PC-9 (cell line): ENCODE measurements around the gene ITGB5. TPM values are rescaled to one million over a fixed set of nuclear protein-coding genes. Genes with fewer than 3 reads are reported as not detected.

ENCODE experiments used
- BruUV-seq: library from RNA; stranded (reverse); fragments of 400-500 nt; replicated peaks from 2 replicates; lab custom pipeline; 2021; lab: Mats Ljungman, UMichigan
- CTCF ChIA-PET: fragments of 300-600 bp; sonication (Branson Sonifier 250); formaldehyde crosslinking; loops from one replicate; lab custom pipeline; 2022; ENCODE audit warnings: antibody characterized with exemption; lab: Charles Lee
- POLR2A ChIA-PET: fragments of 300-600 bp; sonication (Branson Sonifier 250); formaldehyde crosslinking; loops from one replicate; lab custom pipeline; 2022; ENCODE audit warnings: antibody characterized with exemption; ENCODE audit not compliant: unreplicated experiment; lab: Charles Lee
- DNase-seq, 2 experiments: peaks; one replicate each; pipeline versions ENCODE4 v3.0.0 to v3.0.0-alpha.2; 2015 to 2022; ENCODE audit warnings: mixed read lengths in 1 of 2
- H2AFZ ChIP-seq: fragments of 200-600 bp; sonication (generic); 2 replicates; pipeline ENCODE4 v1.8.1; 2017; ENCODE audit warnings: antibody characterized with exemption
- H3F3A ChIP-seq: fragments of 200-600 bp; sonication (generic); 2 replicates; pipeline ENCODE4 v1.8.1; 2017; ENCODE audit warnings: antibody characterized with exemption, mild to moderate bottlenecking, low read depth; ENCODE audit not compliant: insufficient read depth
- H3K27ac ChIP-seq: fragments of 200-600 bp; sonication (generic); 2 replicates; pipeline ENCODE4 v1.6.1; 2016; ENCODE audit warnings: mixed run types
- H3K27me3 ChIP-seq: fragments of 200-600 bp; sonication (generic); 2 replicates; pipeline ENCODE4 v1.6.1; 2016; ENCODE audit warnings: low read depth, mixed run types; ENCODE audit not compliant: insufficient read depth
- H3K36me3 ChIP-seq: fragments of 200-600 bp; sonication (generic); 2 replicates; pipeline ENCODE4 v1.6.1; 2016; ENCODE audit warnings: low read depth, mixed run types
- H3K4me1 ChIP-seq: fragments of 200-600 bp; sonication (generic); replicated peaks from 2 replicates; pipeline ENCODE4 v1.6.1; 2016; ENCODE audit warnings: mixed run types; ENCODE audit not compliant: insufficient read depth
- H3K4me2 ChIP-seq: fragments of 200-600 bp; sonication (generic); 2 replicates; pipeline ENCODE4 v1.6.1; 2017; ENCODE audit warnings: mixed run types
- H3K4me3 ChIP-seq: fragments of 200-600 bp; sonication (generic); 2 replicates; pipeline ENCODE4 v1.6.1; 2016; ENCODE audit warnings: mixed run types
- H3K79me2 ChIP-seq: fragments of 200-600 bp; sonication (generic); 2 replicates; pipeline ENCODE4 v1.6.1; 2017; ENCODE audit warnings: low read depth, mixed run types
- H3K9me2 ChIP-seq: fragments of 200-600 bp; sonication (generic); 2 replicates; pipeline ENCODE4 v1.8.1; 2017; ENCODE audit warnings: mild to moderate bottlenecking; ENCODE audit not compliant: insufficient read depth
- H3K9me3 ChIP-seq: fragments of 200-600 bp; sonication (generic); 2 replicates; pipeline ENCODE4 v1.8.1; 2016; ENCODE audit warnings: low read depth; ENCODE audit not compliant: insufficient read depth
- H4K20me1 ChIP-seq: fragments of 200-600 bp; sonication (generic); 2 replicates; pipeline ENCODE4 v1.8.1; 2017; ENCODE audit not compliant: insufficient read depth
- CTCF ChIP-seq: fragments of 200-600 bp; sonication (generic); conservative IDR thresholded peaks from 2 replicates; pipeline ENCODE4 v1.6.1; 2017; ENCODE audit warnings: mixed run types, antibody characterized with exemption, mild to moderate bottlenecking, moderate library complexity
- EZH2 ChIP-seq: fragments of 200-600 bp; sonication (generic); IDR thresholded peaks from 2 replicates; pipeline ENCODE4 v1.8.0; 2017; ENCODE audit warnings: antibody characterized with exemption, low read depth
- intact Hi-C: fragments of 100-400 bp; cut with micrococcal nuclease; formaldehyde crosslinking; loops from one replicate; pipeline ENCODE4 v1.10.0; 2022; ENCODE audit not compliant: unreplicated experiment
- total RNA-seq: library from RNA; stranded (reverse); gene quantifications from 2 replicates; pipeline ENCODE4 v1.2.3, GENCODE V29; 2021

Gene ITGB5
- total RNA-seq, 1 experiment from 2014 or later = 226 TPM

- H3K36me3 ChIP-seq = 0 out of 2 replicates have a peak, but pooled peaks cover 17% of the 10 kb centered on the region
- intact Hi-C loops = no loop called here
- no peaks in the 10 kb centered on the region for H3K79me2 ChIP-seq
- TF ChIP-seq CTCF (no peak), EZH2 (no peak)
- no peak overlapping the region for H2AFZ ChIP-seq
- CTCF ChIA-PET = no interaction called here
- no peaks in the 10 kb centered on the region for H3K9me3 ChIP-seq
- H4K20me1 ChIP-seq = no peaks in the 10 kb centered on the region
- H3K27ac ChIP-seq = no peak overlapping the region
- no peak for DNase-seq
- no peaks in the 10 kb centered on the region for H3K27me3 ChIP-seq
- no TSS peak for BruUV-seq
- no peak overlapping the region for H3K4me2 ChIP-seq
- H3F3A ChIP-seq = peaks cover 9% of the 10 kb centered on the region; the same call in 1 of the 2 replicates
- H3K4me1 ChIP-seq = peaks cover 18% of the 10 kb centered on the region
- H3K4me3 ChIP-seq = no peak overlapping the region
- POLR2A ChIA-PET = no interaction called here
- H3K9me2 ChIP-seq = no peaks in the 10 kb centered on the region
These were observed 90.7 kb downstream of the ITGB5 start for GRCh38 chr3:124796477-124796876.

GRCh38 chr3:124793054-124793739 is 94.0 kb downstream of the ITGB5 start:
- Histone ChIP-seq H3K4me3 (no peak overlapping the region), H3K4me1 (peaks cover 18% of the 10 kb centered on the region), H3K79me2 (no peaks in the 10 kb centered on the region), H3K27ac (peak overlapping the region; percentile 7; the same call in 1 of the 2 replicates), H4K20me1 (no peaks in the 10 kb centered on the region), H2AFZ (no peak overlapping the region), H3K27me3 (no peaks in the 10 kb centered on the region), H3K4me2 (peak overlapping the region; percentile 3; the same call in 1 of the 2 replicates), H3F3A (peaks cover 14% of the 10 kb centered on the region; the same call in 1 of the 2 replicates), H3K9me3 (no peaks in the 10 kb centered on the region), H3K9me2 (no peaks in the 10 kb centered on the region), H3K36me3 (0 out of 2 replicates have a peak, but pooled peaks cover 17% of the 10 kb centered on the region)
- intact Hi-C loops = loop anchor here (2.0 kb wide), 1 partner anchor 86 kb away; no protein-coding TSS in a partner anchor
- CTCF ChIA-PET = interaction anchor here (0.6 kb wide), 1 partner anchor 23 kb away, joined by 3 read pairs; no protein-coding TSS in a partner anchor
- no peak for TF ChIP-seq CTCF
- TF ChIP-seq EZH2 = no peak
- POLR2A ChIA-PET = interaction anchor here (0.6 kb wide), 1 partner anchor 94 kb away, joined by 4 read pairs; no protein-coding TSS in a partner anchor
- no TSS peak for BruUV-seq
- DNase-seq = peak; percentile 57 to 84

GRCh38 chr3:124792341-124793040 is 94.7 kb downstream of the ITGB5 start:
- Histone ChIP-seq H3K4me3 (no peak overlapping the region), H2AFZ (no peak overlapping the region), H3K27me3 (no peaks in the 10 kb centered on the region), H3K79me2 (no peaks in the 10 kb centered on the region), H3K4me1 (peaks cover 19% of the 10 kb centered on the region), H3F3A (peaks cover 20% of the 10 kb centered on the region), H3K9me2 (no peaks in the 10 kb centered on the region), H3K36me3 (0 out of 2 replicates have a peak, but pooled peaks cover 17% of the 10 kb centered on the region), H4K20me1 (no peaks in the 10 kb centered on the region), H3K27ac (peak overlapping the region; percentile 7; the same call in 1 of the 2 replicates), H3K9me3 (no peaks in the 10 kb centered on the region), H3K4me2 (no peak overlapping the region)
- no peak for DNase-seq
- ChIA-PET CTCF (interaction anchor here (0.6 kb wide), 1 partner anchor 23 kb away, joined by 3 read pairs; no protein-coding TSS in a partner anchor), POLR2A (interaction anchor here (0.6 kb wide), 1 partner anchor 95 kb away, joined by 4 read pairs; no protein-coding TSS in a partner anchor)
- intact Hi-C loops = loop anchor here (2.0 kb wide), 1 partner anchor 86 kb away; no protein-coding TSS in a partner anchor
- BruUV-seq = no TSS peak
- TF ChIP-seq CTCF (no peak), EZH2 (no peak)
